Breast epithelium (tissue), 3 donors: ENCODE data around the gene RNASE8.

Experiments used
- POLR2AphosphoS5 ChIP-seq, 3 donors: sonication (generic); formaldehyde crosslinking; IDR thresholded peaks; one replicate each; pipeline ENCODE4 v1.6.1; 2017; ENCODE audit warnings: antibody characterized with exemption in 3 of 3
- TF ChIP-seq, protein P1 (sequence below), 3 donors: fragments of 450-650 bp; IDR thresholded peaks; one replicate each; pipeline ENCODE4 v1.5.1; 2016 to 2017; ENCODE audit warnings: antibody characterized with exemption in 3 of 3, mild to moderate bottlenecking in 3 of 3, moderate library complexity in 3 of 3

DNA sequence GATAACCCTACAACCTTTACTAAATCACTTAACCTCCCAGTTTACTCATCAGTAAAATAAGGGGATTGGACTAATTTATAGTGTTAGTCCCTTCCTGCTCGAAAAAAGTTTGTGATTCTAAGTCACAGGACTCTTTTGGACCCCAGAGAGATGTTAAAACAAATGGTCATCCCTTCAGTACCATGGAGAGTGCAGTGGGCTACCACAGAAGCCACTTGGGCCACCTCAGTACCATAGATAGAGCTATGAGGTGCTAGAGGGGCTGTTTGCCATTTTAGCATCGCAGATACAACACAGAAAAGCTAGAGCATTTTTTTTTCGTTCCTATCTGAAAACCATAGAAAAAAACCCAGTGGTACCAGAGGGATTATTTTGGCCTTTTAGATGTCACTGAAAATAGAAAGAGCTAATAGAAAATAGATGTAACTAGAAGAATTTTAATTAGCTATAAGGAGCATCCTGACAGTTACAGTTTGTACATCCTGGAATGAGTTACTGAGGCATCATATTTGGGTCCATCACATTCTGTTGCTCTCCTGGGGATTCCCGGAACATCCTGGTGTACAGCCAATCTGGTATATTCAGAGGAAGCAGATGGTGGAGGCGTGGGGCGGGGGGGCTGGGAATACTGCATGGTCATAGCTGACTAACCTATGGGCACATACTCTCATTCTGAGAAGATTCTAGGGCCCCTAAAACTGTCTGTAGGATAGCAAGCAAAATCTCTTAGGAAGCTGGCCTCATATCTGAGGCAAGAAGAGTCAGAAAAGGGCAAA lies 38.0 kb downstream of the RNASE8 start:
- TF ChIP-seq, protein P1, sequence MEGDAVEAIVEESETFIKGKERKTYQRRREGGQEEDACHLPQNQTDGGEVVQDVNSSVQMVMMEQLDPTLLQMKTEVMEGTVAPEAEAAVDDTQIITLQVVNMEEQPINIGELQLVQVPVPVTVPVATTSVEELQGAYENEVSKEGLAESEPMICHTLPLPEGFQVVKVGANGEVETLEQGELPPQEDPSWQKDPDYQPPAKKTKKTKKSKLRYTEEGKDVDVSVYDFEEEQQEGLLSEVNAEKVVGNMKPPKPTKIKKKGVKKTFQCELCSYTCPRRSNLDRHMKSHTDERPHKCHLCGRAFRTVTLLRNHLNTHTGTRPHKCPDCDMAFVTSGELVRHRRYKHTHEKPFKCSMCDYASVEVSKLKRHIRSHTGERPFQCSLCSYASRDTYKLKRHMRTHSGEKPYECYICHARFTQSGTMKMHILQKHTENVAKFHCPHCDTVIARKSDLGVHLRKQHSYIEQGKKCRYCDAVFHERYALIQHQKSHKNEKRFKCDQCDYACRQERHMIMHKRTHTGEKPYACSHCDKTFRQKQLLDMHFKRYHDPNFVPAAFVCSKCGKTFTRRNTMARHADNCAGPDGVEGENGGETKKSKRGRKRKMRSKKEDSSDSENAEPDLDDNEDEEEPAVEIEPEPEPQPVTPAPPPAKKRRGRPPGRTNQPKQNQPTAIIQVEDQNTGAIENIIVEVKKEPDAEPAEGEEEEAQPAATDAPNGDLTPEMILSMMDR (IDR thresholded peaks at IDR 0.05) = no peak
- no peak for TF ChIP-seq POLR2AphosphoS5 (IDR thresholded peaks at IDR 0.05)
